HG03565 (cell line): ENCODE results near the gene CERS2.
A peak's percentile ranks its signal among the peaks of the same experiment; 100 is the strongest.
"Not testable (repeated sequence)": the region's sequence is repeated elsewhere in the genome, so short reads cannot be mapped to it uniquely, and the experiment has no call there.

Experiments
- ATAC-seq: cut with Tn5 transposase; IDR thresholded peaks from one replicate; pipeline ENCODE4 v1.9.1; 2021; ENCODE audit warnings: mild to moderate bottlenecking, moderate library complexity; ENCODE audit not compliant: unreplicated experiment

The CERS2 gene

DNA sequence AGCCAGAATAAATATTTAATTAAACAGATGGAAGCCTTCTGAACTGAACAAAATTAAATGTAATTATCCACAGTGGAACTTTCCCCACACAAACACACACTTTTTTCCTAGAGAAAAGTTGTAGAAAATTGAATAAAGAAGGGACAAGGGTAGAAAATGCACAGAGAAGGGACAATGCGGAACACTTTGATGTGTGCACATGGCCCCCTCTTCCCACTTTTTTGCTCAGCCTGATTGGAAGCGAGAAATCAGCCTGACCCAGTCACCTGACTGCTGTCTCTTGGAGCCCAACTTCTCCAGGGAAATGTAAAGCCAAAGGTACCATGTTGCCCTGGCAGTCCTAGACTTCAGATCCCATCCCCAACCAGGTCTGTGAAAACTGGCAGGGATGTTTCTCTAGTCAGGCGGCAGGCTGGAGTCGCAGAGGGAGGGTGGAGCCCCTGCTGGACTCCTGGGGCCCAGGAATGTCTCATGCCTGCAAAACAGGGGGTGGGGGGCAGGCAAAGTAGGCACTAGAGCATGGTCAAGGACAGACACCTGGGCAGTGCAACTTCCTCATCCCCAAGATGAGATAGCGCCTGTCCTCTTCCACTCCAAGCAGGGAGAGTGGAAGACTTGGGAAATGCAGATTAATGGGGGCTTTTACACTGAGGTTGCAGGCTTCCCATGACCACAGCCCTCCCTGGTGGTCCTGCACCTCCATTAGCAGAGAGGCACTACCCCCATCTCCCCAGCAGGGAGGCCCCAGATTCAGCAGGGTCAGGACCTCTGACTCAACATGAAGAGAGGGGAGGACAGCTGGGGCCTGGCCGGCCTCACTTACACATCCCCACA is 2.8 kb downstream of the CERS2 start:
- no peak for ATAC-seq

DNA sequence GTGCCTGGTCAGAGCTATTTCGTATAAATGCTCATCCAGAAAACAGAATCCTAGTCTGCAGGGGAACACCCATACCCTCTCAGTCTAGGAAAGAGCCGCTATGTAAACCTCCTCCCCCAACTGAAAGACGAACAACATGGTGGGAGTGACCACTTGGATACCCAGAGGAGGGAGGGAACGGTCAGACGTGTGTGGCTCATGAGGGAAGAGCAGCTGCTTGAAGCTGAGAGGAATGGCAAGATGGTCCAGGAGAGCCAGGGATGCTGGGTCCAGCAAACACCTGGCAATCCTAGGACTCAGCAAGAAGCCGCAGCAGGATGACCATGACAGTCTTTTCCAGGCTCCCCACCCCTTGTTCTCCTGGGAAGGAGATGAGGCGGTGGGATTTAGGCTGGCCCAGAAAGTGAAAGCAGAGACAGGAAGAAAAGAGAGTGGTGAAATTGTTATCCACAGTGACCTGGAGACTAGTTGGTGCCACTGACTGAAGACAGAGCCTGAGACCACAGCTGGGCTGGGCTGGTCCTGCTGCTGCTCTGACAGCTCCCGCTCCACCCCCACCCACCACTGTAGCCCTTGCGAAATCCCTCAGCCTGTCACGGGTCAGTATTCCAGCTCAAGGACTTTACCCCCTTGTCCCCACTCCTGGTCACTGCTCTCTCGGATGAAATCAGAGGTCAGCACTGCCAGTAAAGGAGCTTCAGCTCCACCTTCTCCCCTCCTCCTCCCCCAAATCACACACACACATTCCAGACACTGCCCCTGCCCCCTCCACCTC is 3.6 kb downstream of the CERS2 start:
- no peak for ATAC-seq

DNA sequence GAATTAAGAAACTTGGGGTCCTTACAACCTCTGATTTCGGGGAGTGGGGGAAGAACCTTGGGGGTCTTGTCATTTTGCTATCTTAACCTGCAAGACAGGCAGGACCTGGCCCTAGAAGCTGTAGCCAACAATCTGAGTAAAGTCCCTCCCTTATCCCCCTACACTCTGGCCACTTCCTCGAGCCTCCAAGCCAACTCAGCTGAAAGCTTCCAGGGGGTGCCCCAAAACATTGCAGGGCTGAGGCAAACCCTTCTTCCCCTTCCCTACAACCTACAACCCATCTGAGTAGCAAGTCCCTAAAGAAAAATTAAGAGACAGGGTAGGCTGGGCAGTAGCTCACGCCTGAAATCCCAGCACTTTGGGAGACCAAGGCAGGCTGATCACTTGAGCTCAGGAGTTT is 5.0 kb downstream of the CERS2 start:
- ATAC-seq = no peak

DNA sequence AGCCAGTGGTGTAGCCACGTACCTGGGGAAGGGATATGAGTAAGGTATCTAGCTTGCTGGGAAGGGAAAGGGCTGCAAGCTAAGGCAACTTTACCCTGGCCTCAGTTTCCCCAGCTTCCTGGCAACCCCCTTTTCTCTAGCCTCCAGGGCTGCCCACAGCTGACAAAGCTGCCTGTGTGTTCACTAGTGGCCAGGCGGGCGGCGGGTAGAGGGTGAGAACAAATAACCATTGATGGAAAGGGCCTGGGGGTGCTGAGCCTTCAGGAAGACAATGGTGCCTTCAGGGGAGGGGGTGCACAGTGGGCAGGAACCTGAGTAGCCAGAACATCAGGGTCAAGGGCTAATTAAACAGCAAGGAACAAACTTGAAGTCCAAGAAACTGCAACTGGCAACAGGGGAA is 6.1 kb downstream of the CERS2 start:
- ATAC-seq = no peak

DNA sequence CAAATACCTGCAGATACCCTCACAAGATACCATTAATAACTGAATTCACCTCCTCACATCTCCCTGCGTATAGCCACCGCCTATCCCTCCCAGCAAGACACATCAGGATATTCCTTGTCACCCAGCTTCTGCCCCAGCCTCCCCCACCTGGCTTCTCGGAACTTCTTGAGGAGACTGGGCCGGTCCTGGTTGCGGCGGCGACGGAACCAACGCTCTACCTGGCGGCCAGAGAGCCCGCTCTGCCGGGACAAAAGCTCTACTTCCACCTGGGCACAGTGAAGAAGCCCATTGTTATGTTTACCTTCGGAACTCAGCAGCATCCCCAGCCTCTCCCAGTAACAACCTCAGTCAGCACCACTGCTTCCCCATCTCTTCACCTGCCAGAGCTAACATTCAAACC is 6.7 kb downstream of the CERS2 start:
- no peak for ATAC-seq

DNA sequence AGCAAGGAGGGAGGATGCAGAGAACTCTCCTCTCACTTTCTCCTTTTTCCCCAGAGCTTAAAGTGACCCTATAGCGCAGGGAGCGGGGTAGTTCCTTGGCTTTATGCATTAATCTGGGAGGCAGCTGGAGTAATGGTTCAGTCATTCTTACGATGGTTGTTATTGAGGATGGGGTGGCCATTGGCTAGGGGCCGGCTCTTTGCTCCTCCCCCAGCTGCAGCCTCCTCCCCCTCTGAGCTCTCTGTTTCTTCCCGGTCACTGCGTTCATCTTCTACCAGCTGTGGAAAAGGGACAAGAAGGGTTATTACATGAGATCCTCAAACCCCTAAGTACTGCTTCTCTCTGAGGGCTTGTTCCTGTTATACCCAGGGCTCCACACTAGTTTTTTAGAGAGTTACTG is 8.6 kb downstream of the CERS2 start:
- no peak for ATAC-seq

DNA sequence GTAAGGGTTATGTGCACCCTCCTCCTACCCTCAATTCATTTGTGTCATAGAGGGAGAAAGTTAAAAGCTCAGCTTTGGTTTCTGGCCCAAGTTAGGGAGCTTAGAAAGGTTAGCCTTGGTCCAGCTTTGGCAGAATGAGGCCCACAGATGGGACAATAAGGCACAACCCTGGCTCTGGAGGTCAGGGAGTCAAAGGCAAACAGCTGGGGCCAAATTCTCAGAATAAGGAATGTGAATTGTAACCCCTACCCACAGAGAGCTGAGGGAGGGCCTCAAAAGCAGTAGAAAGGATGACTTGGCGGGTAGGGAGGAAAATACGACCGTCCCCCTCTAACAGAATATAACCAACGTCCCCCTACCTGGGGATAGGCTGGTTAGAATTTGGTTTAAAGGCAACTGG is 9.0 kb downstream of the CERS2 start:
- ATAC-seq = no peak

DNA sequence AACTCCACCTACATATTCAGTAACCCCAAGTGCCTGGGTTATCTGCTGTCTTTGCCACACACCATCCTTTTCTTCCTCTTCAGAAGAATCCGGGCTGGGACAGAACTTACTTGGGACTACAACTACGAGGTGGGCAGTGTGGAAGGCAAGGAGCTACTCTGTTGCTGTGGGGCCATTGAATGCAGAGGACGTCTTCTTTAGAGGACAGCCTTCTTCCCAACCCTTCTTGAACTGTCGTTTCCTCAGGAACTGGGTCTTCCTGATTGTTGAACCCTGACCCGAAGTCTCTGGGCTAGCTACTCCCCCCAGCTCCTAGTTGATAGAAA is 10.5 kb downstream of the CERS2 start:
- no peak for ATAC-seq

DNA sequence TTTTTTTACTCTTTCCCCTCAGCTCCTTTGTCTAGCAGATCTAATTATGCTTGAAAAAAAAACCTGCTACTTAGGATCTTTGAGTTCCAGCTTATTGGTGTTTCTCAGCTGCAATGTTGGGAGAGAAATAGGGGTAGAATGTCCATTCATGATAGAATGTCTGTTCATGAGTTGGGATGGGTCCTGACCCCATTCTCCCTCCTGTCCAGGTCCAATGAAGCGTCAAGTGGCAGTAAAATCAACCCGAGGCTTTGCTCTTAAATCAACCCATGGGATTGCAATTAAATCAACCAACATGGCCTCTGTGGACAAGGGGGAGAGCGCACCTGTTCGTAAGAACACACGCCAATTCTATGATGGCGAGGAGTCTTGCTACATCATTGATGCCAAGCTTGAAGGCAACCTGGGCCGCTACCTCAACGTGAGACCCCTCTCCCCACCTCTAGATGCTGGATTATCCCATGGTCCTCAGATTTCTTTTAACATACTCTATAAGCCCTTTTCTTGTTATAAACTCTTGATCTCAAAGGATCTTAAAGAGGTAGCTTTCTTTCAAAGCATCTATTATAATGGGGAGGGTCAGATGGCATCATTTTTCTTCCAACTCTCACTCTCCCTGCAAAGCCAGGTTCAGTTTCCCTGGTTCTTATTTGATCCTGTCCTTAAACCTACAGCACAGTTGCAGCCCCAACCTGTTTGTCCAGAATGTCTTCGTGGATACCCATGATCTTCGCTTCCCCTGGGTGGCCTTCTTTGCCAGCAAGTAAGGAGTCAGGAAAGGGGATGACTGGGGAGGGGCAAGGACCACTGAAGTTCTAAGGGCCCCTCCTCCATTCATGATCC is 11.1 kb downstream of the CERS2 start:
- ATAC-seq = no peak

DNA sequence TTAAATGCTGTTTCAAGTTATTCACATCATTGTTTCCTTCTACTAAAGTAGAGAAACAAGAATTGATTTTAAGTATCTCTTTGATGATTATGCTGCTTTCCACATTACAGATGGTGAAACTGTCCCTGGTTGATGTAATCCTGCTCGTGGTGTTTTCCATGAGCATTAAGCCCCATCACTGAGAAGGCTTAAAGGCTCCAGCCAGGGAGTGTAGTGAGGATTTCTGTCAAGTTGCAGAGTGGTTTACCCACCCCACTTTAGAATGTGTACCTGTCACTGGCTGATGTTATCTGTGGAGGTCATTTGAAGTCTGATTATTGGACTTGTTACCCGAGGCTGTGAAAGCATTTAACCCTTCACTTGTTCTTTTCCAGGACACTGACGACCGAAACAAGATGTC is 12.9 kb downstream of the CERS2 start:
- no peak for ATAC-seq

DNA sequence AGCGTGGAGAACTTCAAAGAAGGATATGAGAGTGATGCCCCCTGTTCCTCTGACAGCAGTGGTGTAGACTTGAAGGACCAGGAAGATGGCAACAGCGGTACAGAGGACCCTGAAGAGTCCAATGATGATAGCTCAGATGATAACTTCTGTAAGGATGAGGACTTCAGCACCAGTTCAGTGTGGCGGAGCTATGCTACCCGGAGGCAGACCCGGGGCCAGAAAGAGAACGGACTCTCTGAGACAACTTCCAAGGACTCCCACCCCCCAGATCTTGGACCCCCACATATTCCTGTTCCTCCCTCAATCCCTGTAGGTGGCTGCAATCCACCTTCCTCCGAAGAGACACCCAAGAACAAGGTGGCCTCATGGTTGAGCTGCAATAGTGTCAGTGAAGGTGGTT is 14.0 kb downstream of the CERS2 start:
- no peak for ATAC-seq

DNA sequence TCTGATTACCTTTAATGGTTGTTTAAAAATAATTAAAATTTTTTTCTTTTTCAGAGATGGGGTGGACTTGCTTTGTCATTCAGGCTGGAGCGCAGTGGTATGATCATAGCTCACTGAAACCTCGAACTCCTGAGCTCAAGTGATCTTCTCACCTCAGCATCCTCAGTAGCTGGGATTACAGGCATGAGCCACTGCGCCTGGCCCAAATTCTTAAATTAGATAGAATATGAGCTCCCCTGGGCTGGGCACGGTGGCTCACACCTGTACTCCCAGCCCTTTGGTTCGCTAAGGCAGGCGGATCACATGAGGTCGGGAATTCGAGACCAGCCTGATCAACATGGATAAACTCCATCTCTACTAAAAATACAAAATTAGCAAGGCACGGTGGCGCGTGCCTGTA is 17.0 kb downstream of the CERS2 start:
- ATAC-seq = no peak

DNA sequence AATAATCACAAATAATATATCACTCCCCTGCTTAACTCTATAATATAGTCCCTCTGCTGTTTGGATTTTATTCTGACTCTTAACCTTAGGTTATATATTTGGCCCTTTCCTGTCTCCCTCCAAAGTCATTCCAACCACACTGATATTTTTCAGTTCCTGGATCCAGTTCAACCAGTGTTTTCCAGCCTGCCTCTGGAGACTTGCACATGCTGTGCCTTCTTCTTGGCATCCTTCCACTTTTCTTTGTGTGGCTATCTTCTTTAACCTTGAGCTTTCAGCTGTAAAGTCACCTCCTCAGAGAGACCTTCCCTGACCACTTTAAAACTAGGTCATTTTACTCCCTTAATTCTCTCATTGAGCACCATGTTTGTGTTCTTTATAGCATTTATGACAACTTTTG is 19.4 kb downstream of the CERS2 start:
- no peak for ATAC-seq

DNA sequence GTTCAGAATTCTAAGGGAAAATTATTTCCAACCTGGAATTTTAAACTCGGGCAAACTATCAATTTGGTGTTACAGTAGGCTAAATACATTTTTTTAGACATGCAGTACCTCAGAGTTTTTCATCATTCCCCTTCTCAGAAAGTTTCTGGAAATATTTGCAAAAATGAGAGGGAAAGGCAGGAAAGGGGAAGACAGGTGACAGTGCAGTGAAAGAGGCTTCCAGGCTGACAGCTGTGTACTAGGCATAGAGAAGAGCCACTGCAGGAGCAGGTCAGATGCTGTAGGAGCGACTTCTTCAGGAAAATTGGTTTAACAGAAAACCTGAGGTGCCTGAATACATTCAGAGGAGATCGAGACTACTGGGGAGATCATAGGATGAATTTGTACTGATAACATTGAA is 19.9 kb downstream of the CERS2 start:
- ATAC-seq = no peak

DNA sequence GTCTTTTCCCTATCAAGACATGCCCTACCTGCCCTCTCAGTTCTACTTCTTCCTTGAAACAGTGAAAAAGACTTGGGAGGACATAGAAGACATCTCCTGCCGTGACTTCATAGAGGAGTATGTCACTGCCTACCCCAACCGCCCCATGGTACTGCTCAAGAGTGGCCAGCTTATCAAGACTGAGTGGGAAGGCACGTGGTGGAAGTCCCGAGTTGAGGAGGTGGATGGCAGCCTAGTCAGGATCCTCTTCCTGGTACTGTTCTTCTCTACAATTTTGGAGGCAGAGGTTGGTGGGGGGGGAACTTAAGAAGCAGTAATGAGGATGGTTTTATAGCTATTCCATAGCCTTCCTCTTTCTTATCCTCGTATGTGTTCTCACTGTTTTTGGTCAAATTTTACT is 29.8 kb downstream of the CERS2 start:
- ATAC-seq = no peak

DNA sequence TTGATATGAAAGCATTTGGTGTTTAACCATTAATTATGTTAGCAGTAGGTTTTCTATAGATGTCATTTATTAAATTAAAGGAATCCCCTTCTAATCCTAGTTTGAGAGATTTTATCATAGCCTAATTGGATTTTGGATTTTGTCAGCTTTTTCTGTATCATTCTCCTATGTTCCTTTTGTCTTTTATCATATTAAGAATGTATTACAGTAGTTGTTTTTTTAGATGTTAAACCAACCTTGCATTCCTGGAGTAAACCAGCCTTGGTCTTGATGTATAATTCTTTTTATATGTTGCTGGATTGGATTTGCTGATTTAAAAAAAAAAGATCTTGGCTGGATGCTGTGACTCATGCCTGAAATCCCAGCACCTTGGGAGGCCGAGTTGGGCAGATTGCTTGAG is 42.9 kb downstream of the CERS2 start:
- no peak for ATAC-seq

DNA sequence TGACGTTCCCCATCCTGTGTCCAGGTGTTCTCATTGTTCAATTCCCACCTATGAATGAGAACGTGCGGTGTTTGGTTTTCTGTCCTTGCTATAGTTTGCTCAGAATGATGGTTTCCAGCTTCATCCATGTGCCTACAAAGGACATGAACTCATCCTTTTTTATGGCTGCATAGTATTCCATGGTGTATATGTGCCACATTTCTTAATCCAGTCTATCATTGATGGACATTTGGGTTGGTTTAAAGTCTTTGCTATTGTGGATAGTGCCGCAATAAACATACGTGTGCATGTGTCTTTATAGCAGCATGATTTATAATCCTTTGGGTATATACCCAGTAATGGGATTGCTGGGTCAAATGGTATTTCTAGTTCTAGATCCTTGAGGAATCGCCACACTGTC is 45.9 kb downstream of the CERS2 start:
- ATAC-seq = not testable (repeated sequence)

DNA sequence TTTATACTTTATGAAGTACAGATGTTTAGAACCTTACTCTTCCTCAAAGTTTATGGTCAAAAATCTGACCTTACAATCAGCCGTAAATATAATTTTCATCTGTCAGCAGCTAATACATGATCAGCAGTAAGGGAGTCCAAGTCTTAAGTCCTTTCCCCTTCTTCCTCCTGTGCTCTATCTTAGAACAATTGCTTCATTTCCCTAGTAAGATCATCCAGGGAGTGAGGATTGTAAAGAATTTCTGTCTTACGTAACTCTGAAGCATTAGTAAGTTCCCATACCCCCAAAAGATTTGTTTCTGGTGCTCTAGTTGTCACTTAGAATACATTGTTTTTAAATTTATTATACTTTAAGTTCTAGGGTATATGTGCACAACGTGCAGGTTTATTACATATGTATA is 46.3 kb downstream of the CERS2 start:
- no peak for ATAC-seq

DNA sequence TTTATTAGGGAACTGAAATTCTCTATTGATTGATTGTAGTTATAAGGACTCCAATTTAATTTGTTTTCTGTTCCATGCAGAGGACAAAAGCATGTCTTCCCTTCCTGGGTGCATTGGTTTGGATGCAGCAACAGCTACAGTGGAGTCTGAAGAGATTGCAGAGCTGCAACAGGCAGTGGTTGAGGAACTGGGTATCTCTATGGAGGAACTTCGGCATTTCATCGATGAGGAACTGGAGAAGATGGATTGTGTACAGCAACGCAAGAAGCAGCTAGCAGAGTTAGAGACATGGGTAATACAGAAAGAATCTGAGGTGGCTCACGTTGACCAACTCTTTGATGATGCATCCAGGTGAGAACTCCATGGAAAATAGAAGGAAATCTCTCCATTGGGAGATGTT is 47.0 kb downstream of the CERS2 start:
- ATAC-seq = no peak

DNA sequence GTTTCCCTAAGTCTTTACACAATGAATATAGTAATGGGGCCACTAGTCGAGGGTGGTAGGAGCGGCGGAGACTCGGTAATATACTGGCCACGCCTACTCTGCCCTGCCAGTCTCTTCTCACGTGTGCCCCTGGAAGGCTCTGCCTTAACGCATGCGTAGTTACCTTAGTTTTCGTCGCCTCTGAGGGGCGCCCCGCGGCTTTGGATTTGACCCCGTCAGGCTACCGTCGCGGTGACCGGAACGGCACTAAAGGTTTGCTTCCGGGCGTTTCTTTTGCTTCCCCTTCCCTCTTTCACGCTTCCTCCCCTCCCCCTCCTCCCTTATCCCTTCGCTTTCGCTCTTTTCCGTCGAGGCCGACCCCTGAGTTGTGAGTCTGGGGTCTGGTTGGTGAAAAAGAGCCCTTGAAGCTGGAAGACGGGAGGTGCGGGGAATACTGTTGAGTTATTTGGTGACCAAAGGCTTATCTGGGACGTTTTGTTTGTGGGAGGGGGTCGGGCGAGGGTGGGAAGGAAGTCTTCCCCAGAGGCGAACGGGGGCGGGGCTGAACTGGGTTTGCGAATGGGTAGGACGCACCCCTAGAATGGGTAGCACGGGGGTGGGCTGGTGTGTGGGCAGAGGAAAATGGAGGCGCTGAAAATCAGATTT is 48.4 kb downstream of the CERS2 start, which contains the start of gene SETDB1:
SETDB1 (plus strand) TSS at position 267 of the 645 bp plus-strand sequence. CDS start 1,352 bp downstream, outside the sequence.
- ATAC-seq = peak; percentile 78

DNA sequence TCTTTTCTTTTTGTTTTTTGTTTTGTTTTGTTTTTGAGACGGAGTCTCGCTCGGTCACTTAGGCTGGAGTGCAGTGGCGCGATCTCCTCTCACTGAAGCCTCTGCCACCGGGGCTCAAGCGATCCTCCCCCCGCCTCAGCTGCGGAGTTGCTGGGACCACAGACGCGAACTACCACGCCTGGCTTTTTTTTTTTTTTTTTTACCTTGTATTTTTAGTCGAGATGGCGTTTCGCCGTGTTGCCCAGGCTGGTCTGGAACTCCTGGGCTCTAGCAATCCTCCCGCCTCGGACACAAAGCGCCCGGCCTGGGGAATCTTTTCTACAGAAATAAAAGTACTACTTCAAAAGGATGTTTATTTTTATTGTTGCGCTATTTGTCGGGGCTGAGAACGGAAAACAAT is 49.6 kb downstream of the CERS2 start:
- no peak for ATAC-seq
